ENCODE measurements around the gene MESD.
"Not testable (repeated sequence)": the region's sequence is repeated elsewhere in the genome, so short reads cannot be mapped to it uniquely, and the experiment has no call there.

The MESD gene

DNA sequence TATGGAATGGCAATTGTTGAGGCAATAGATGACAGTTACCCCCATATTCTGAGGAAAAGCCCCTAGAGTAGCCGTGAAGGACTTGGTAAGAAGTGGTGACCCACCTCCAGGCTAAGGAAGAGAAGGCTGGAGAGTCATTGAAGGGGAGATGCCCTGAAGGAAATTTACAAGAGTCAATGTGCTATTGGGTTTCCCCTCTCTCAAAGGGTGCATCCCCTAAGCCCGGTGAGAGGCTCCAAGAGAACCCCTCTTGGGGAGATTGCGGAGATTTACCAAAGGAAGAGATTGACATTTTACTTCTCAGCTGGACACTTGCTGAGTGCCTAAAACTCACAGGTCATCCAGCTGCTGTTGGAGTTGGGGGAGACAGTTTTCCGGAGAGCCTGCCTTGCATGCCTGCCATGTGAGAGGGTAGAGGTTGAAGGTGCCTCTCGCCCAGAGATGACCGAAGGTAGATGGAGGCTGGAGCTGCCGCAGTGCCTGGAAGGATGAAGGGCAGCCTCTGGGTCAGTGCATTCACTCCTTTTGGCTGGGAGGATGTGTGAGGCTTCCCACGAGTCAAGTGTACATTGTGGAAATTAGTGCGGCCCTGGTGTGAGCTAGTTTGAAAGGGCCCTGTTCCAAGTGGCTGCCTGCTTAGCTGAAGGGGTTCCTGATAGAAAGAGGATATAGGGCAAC is 30.7 kb downstream of the MESD start:
- H3K27ac ChIP-seq (ENCODE audit: low read depth, low read length, severe bottlenecking) = no peak overlapping the region
- H3K4me3 ChIP-seq (ENCODE audit: extremely low read depth, insufficient read depth, low read length, poor library complexity, severe bottlenecking) = no peak overlapping the region
- 91 to 94% methylated on average over 5 to 9 of the region's 9 CpGs for WGBS, 2 experiments (ENCODE audit: insufficient coverage in 2 of 2)
- H3K9me3 ChIP-seq (ENCODE audit: control insufficient read depth, low read length) = no peaks in the 10 kb centered on the region
- H3K4me1 ChIP-seq (ENCODE audit: control insufficient read depth, insufficient read depth, low read length, poor library complexity, severe bottlenecking) = peaks cover 19% of the 10 kb centered on the region
- H3K36me3 ChIP-seq (ENCODE audit: control insufficient read depth, insufficient read depth, low read length) = peaks cover 4% of the 10 kb centered on the region

- WGBS, 2 experiments (ENCODE audit: insufficient coverage in 2 of 2) = 100% methylated on average over 1 of the region's 2 CpGs; no CpG with 5 or more reads in 1 of the 2 experiments
- H3K36me3 ChIP-seq (ENCODE audit: control insufficient read depth, insufficient read depth, low read length) = peaks cover 4% of the 10 kb centered on the region
- H3K4me3 ChIP-seq (ENCODE audit: extremely low read depth, insufficient read depth, low read length, poor library complexity, severe bottlenecking) = no peak overlapping the region
- H3K4me1 ChIP-seq (ENCODE audit: control insufficient read depth, insufficient read depth, low read length, poor library complexity, severe bottlenecking) = peaks cover 19% of the 10 kb centered on the region
- no peak overlapping the region for H3K27ac ChIP-seq (ENCODE audit: low read depth, low read length, severe bottlenecking)
- no peaks in the 10 kb centered on the region for H3K9me3 ChIP-seq (ENCODE audit: control insufficient read depth, low read length)
Measured at GRCh38 chr15:80957976-80958375, 31.6 kb downstream of the MESD start.

DNA sequence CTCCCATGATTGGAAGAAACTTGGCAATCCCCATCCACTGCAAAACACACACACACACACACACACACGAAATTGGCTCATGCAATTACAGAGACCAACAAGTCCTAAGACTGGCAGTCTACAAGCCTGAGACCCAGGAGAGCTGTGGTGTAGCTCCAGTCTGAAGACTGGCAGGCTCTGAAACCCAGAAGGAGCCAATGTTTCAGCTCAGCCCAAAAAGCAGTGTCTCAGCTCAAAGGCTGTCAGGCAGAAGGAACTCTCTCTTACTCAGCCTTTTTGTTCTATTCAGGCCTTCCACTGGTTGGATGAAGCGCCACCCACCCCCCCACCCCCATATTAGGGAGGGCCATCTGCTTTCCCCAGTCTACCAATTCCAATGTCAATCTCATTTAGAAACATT is 32.1 kb downstream of the MESD start:
- WGBS, 2 experiments (ENCODE audit: insufficient coverage in 2 of 2) = 75 to 83% methylated on average over 1 of the region's 2 CpGs
- Histone ChIP-seq H3K9me3 (ENCODE audit: control insufficient read depth, low read length) (no peaks in the 10 kb centered on the region), H3K36me3 (ENCODE audit: control insufficient read depth, insufficient read depth, low read length) (peaks cover 4% of the 10 kb centered on the region), H3K4me3 (ENCODE audit: extremely low read depth, insufficient read depth, low read length, poor library complexity, severe bottlenecking) (no peak overlapping the region), H3K4me1 (ENCODE audit: control insufficient read depth, insufficient read depth, low read length, poor library complexity, severe bottlenecking) (peaks cover 19% of the 10 kb centered on the region), H3K27ac (ENCODE audit: low read depth, low read length, severe bottlenecking) (no peak overlapping the region)

DNA sequence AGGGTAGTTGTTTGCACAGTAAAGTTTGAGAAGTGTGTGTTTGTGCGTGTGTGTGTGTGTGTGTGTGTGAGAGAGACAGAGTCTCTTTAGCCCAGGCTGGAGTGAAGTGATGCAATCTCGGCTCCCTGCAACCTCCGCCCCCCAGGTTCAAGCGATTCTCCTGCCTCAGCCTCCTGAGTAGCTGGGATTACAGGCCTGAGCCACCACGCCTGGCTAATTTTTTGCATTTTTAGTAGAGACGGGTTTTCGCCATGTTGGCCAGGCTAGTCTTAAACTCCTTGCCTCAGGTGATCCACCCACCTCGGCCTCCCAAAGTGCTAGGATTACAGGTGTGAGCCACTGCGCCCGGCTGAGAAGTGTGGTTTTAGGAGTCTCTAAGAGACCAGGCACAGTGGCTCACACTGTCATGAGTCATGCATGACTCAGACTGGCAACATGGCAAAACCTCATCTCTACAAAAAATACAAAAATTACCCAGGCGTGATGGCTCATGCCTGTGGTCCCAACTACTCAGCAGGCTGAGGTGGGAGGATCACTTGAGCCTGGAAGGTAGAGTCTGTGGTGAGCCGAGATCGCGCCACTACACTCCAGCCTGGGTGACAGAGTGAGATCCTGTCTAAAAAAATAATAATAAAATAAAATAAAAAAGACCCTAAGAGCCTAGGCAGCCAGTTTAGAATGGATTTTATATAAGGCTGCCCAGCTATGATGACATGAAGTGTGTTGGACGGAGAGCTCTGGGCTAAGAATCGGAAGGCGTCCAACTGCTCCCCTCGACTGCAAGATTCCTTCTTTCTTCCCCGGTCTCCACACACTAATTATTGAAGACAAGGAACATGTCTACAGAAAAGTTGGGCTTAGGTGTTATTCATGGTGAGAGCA is 33.8 kb downstream of the MESD start:
- H3K27ac ChIP-seq (ENCODE audit: low read depth, low read length, severe bottlenecking); H3K36me3 ChIP-seq (ENCODE audit: control insufficient read depth, insufficient read depth, low read length); H3K9me3 ChIP-seq (ENCODE audit: control insufficient read depth, low read length); H3K4me3 ChIP-seq (ENCODE audit: extremely low read depth, insufficient read depth, low read length, poor library complexity, severe bottlenecking): not testable (repeated sequence)
- WGBS, 2 experiments (ENCODE audit: insufficient coverage in 2 of 2) = 94% methylated on average over 9 to 10 of the region's 19 CpGs
- H3K4me1 ChIP-seq (ENCODE audit: control insufficient read depth, insufficient read depth, low read length, poor library complexity, severe bottlenecking) = peaks cover 19% of the 10 kb centered on the region

DNA sequence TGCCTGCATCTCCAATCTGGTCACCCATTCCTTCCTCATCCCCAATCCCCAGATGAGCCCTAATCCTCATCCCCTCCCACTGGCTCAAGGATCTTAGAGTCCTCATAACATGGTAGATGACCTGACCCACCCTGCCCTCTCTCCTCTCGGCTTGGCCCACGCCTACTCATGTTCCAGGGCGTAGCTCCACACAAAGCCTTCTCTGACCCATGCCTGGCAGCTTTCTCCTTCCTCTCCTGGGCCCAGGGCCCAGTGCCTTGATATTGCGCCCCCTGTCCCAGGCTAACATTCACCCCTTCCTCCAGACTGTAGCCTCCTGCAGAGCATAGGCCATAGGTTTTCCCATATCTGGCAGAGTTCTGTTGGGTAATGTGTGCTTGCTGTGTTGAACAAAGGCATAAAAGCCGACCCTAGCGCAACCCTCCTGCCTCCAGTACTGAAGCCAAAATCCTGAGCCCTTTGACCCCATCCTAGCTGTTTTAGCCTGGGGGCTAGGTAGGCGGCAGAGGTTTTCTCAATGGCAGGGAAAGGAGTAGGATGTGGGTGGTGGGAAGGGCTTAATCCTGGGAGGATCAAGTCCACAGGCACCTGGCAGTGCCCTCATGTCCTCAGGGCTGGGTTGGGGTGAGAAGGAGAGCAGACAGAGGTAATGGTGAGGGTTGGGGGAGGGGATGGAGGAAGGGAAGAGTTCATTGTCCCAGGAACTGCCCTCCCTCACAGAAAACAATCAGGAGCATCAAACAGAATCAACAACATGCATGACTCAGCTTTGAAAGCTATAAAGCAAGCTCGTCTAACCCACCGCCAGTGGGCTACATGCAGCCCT is 35.5 kb downstream of the MESD start:
- Histone ChIP-seq H3K4me3 (ENCODE audit: extremely low read depth, insufficient read depth, low read length, poor library complexity, severe bottlenecking) (no peak overlapping the region), H3K4me1 (ENCODE audit: control insufficient read depth, insufficient read depth, low read length, poor library complexity, severe bottlenecking) (peaks cover 19% of the 10 kb centered on the region), H3K27ac (ENCODE audit: low read depth, low read length, severe bottlenecking) (peak overlapping the region; percentile 16), H3K36me3 (ENCODE audit: control insufficient read depth, insufficient read depth, low read length) (peaks cover 16% of the 10 kb centered on the region), H3K9me3 (ENCODE audit: control insufficient read depth, low read length) (no peaks in the 10 kb centered on the region)
- WGBS, 2 experiments (ENCODE audit: insufficient coverage in 2 of 2) = 71 to 98% methylated on average over 5 to 7 of the region's 9 CpGs

- no peaks in the 10 kb centered on the region for H3K9me3 ChIP-seq (ENCODE audit: control insufficient read depth, low read length)
- peaks cover 19% of the 10 kb centered on the region for H3K4me1 ChIP-seq (ENCODE audit: control insufficient read depth, insufficient read depth, low read length, poor library complexity, severe bottlenecking)
- no peak overlapping the region for H3K4me3 ChIP-seq (ENCODE audit: extremely low read depth, insufficient read depth, low read length, poor library complexity, severe bottlenecking)
- no peak overlapping the region for H3K27ac ChIP-seq (ENCODE audit: low read depth, low read length, severe bottlenecking)
- 97% methylated on average over 11 to 12 of the region's 12 CpGs for WGBS, 2 experiments (ENCODE audit: insufficient coverage in 2 of 2)
- peaks cover 21% of the 10 kb centered on the region for H3K36me3 ChIP-seq (ENCODE audit: control insufficient read depth, insufficient read depth, low read length)
Measured at GRCh38 chr15:80953001-80953952, 36.3 kb downstream of the MESD start.

DNA sequence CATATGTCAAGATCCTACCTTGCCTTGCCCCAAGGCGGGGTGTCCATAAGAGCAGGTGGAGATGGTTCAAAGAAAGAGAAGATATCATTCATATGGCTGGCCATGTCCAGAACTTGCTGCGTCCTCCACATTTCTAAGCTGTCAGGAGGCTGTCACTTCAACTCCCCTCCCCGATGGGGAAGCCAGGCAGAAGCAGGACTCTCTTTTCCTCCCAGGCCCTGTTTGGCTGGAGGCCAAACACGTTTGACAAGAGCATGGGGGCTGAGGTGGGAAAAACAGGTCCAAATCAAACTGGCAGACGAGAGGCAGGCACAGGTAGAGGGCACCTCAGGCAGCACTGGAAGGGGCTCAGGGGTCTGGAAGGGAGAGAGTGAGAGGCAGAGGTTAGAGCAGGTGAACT is 37.7 kb downstream of the MESD start:
- Histone ChIP-seq H3K9me3 (ENCODE audit: control insufficient read depth, low read length) (no peaks in the 10 kb centered on the region), H3K4me3 (ENCODE audit: extremely low read depth, insufficient read depth, low read length, poor library complexity, severe bottlenecking) (no peak overlapping the region), H3K4me1 (ENCODE audit: control insufficient read depth, insufficient read depth, low read length, poor library complexity, severe bottlenecking) (peaks cover 19% of the 10 kb centered on the region), H3K36me3 (ENCODE audit: control insufficient read depth, insufficient read depth, low read length) (peaks cover 29% of the 10 kb centered on the region), H3K27ac (ENCODE audit: low read depth, low read length, severe bottlenecking) (no peak overlapping the region)
- WGBS, 2 experiments (ENCODE audit: insufficient coverage in 2 of 2) = 88 to 100% methylated on average over 3 to 4 of the region's 5 CpGs

- Histone ChIP-seq H3K27ac (ENCODE audit: low read depth, low read length, severe bottlenecking) (no peak overlapping the region), H3K4me3 (ENCODE audit: extremely low read depth, insufficient read depth, low read length, poor library complexity, severe bottlenecking) (no peak overlapping the region), H3K9me3 (ENCODE audit: control insufficient read depth, low read length) (no peaks in the 10 kb centered on the region), H3K36me3 (ENCODE audit: control insufficient read depth, insufficient read depth, low read length) (peaks cover 38% of the 10 kb centered on the region), H3K4me1 (ENCODE audit: control insufficient read depth, insufficient read depth, low read length, poor library complexity, severe bottlenecking) (peaks cover 9% of the 10 kb centered on the region)
- WGBS, 2 experiments (ENCODE audit: insufficient coverage in 2 of 2) = 92 to 96% methylated on average over 3 to 5 of the region's 8 CpGs
Measured at GRCh38 chr15:80950291-80951078, 39.1 kb downstream of the MESD start.

- Histone ChIP-seq H3K4me3 (ENCODE audit: extremely low read depth, insufficient read depth, low read length, poor library complexity, severe bottlenecking) (no peak overlapping the region), H3K27ac (ENCODE audit: low read depth, low read length, severe bottlenecking) (no peak overlapping the region), H3K36me3 (ENCODE audit: control insufficient read depth, insufficient read depth, low read length) (peaks cover 38% of the 10 kb centered on the region), H3K9me3 (ENCODE audit: control insufficient read depth, low read length) (no peaks in the 10 kb centered on the region), H3K4me1 (ENCODE audit: control insufficient read depth, insufficient read depth, low read length, poor library complexity, severe bottlenecking) (peaks cover 6% of the 10 kb centered on the region)
- 92 to 94% methylated on average over 4 of the region's 4 CpGs for WGBS, 2 experiments (ENCODE audit: insufficient coverage in 2 of 2)
Measured at GRCh38 chr15:80949756-80950155, 39.9 kb downstream of the MESD start.

Data from mesodermal cell (in vitro differentiated cells).